ENCODE data around the gene CLSTN2.

CLSTN2 gene

GRCh38 chr3:140187028-140187427 is 252.0 kb downstream of the CLSTN2 start:
- DNase-seq (ENCODE audit: low spot score): peak; percentile 11

GRCh38 chr3:140187656-140188221 is 252.8 kb downstream of the CLSTN2 start:
- peak; percentile 8 for DNase-seq (ENCODE audit: low spot score)

- no peak for DNase-seq (ENCODE audit: low spot score)
These were observed 253.3 kb downstream of the CLSTN2 start for GRCh38 chr3:140188285-140188684.

GRCh38 chr3:140189267-140189666 is 254.3 kb downstream of the CLSTN2 start:
- DNase-seq (ENCODE audit: low spot score): no peak

GRCh38 chr3:140189976-140190375 is 255.0 kb downstream of the CLSTN2 start:
- DNase-seq (ENCODE audit: low spot score): no peak

- no peak for DNase-seq (ENCODE audit: low spot score)
These were observed 262.0 kb downstream of the CLSTN2 start for GRCh38 chr3:140196970-140197369.

- no peak for DNase-seq (ENCODE audit: low spot score)
These were observed 263.3 kb downstream of the CLSTN2 start for GRCh38 chr3:140198242-140198641.

GRCh38 chr3:140199008-140199407 is 264.0 kb downstream of the CLSTN2 start:
- DNase-seq (ENCODE audit: low spot score): no peak

- DNase-seq (ENCODE audit: low spot score): no peak
These were observed 264.8 kb downstream of the CLSTN2 start for GRCh38 chr3:140199743-140200142.

GRCh38 chr3:140203510-140203909 is 268.5 kb downstream of the CLSTN2 start:
- DNase-seq (ENCODE audit: low spot score): no peak

GRCh38 chr3:140204271-140204984 is 269.4 kb downstream of the CLSTN2 start:
- no peak for DNase-seq (ENCODE audit: low spot score)

- no peak for DNase-seq (ENCODE audit: low spot score)
These were observed 270.6 kb downstream of the CLSTN2 start for GRCh38 chr3:140205598-140205997.

GRCh38 chr3:140206196-140207040 is 271.4 kb downstream of the CLSTN2 start:
- peak; percentile 40 for DNase-seq (ENCODE audit: low spot score)

GRCh38 chr3:140207541-140207940 is 272.6 kb downstream of the CLSTN2 start:
- no peak for DNase-seq (ENCODE audit: low spot score)

GRCh38 chr3:140216249-140216648 is 281.3 kb downstream of the CLSTN2 start:
- no peak for DNase-seq (ENCODE audit: low spot score)

GRCh38 chr3:140219291-140219690 is 284.3 kb downstream of the CLSTN2 start:
- DNase-seq (ENCODE audit: low spot score): peak; percentile 75

GRCh38 chr3:140219923-140220452 is 285.0 kb downstream of the CLSTN2 start:
- DNase-seq (ENCODE audit: low spot score): peak; percentile 15

GRCh38 chr3:140223197-140223596 is 288.2 kb downstream of the CLSTN2 start:
- peak; percentile 22 for DNase-seq (ENCODE audit: low spot score)

- DNase-seq (ENCODE audit: low spot score): peak; percentile 98
These were observed 288.6 kb downstream of the CLSTN2 start for GRCh38 chr3:140223631-140224030.

- DNase-seq (ENCODE audit: low spot score): peak; percentile 34
These were observed 289.3 kb downstream of the CLSTN2 start for GRCh38 chr3:140224307-140224706.

- DNase-seq (ENCODE audit: low spot score): peak; percentile 80
These were observed 291.0 kb downstream of the CLSTN2 start for GRCh38 chr3:140225996-140226395.

- DNase-seq (ENCODE audit: low spot score): no peak
These were observed 298.7 kb downstream of the CLSTN2 start for GRCh38 chr3:140233702-140234101.

GRCh38 chr3:140234256-140234655 is 299.3 kb downstream of the CLSTN2 start:
- DNase-seq (ENCODE audit: low spot score): no peak

All from SW480 (cell line).